T-helper 1 cell (primary cell): Measurements from ENCODE around the gene CCNI2.
A peak's percentile ranks its signal among the peaks of the same experiment; 100 is the strongest.

Experiments used
- DNase-seq, 5 donors: peaks; one replicate each; pipeline ENCODE4 v3.0.0-alpha.2; 2012 to 2020
- total RNA-seq, 4 donors: gene quantifications; one replicate each; lab custom pipeline; 2026; lab: John Stamatoyannopoulos, UW

CCNI2 gene, protein sequence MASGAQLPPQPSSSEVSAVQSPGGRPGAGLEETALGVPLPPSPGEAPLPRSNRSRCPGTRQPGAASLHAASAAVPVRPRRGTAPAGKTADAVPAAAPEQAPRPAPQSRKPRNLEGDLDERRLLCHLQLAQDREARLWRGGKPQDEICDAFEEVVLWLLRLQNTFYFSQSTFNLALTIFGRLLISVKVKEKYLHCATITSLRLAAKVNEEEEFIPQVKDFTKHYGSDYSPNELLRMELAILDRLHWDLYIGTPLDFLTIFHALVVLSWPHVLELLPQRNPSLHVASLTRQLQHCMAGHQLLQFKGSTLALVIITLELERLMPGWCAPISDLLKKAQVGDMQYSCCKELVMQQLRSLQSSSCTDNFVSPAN
- total RNA-seq = 10.6 to 18.4 (median 13.3) reads per million in 4 donors

DNA sequence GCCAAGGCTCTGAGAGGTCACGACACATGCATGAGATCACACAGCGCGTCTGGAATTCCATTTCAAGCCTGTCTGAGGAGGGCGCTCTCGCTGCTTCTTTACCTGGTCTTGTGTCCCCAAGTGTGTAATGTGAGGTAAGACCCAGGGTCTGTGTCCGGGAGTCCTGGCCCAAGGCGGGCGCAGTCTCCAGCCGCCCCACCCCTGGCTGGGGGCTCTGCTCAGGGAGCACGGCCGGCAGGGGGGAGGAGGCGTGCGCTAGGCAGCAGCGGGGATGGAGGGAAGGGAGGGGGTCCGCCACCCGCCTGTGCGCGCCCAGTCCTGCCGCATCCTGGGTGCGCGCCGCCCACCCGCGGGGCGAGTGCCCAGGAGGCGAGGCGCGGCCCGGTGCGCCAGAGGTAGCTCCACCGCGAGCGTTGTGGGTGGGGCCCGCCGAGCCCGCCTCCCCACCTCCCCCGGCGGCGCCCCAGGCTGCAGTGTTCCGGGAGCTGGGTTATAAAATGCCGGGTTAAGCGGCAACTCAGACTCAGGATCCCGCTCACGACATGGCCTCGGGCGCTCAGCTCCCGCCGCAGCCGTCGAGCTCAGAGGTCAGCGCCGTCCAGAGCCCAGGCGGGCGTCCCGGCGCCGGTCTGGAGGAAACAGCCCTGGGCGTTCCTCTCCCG is at the start of gene CCNI2:
CCNI2 (plus strand) TSS at position 473 of the 662 bp plus-strand sequence; CDS start at position 543, 70 bp downstream.
- peak; percentile 48 to 72 (median 59) for DNase-seq

DNA sequence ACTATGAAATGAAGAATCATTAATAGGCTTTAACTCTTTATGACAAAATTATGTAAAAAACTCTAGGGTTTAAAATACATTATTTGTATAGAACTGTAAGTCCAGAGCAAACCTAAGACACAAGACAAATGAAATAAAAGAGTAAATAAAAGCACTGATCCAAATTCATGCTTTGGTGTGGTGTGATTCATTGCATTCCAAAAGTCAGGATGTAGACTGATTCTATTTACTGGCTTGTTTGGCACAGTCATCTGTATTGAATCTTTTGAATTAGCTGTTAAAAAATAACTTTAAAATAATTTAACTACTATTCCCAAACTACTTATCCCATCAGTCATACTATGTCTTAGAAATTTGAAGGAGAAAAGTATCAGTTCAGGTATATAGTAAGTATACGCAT is 42.4 kb upstream of the CCNI2 start:
- DNase-seq = no peak

DNA sequence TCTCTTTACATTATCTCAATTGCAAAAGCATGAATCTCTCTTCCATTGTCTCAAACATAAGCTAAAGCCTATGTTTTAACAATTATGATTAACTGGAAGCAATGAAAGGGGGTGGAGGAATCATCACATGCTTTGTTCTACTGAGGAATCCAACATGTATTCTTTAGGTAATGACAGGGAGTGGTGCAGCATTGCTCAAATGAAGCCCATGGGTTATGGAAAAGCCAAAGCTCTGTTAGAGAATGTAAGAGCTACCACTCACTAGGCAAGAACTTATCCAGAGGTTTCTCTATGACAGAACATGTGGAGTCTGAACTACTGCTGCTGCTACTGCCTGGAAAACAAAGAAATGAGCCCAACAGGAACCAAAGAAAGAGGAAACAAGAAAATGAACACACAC is 38.6 kb upstream of the CCNI2 start:
- DNase-seq = no peak

DNA sequence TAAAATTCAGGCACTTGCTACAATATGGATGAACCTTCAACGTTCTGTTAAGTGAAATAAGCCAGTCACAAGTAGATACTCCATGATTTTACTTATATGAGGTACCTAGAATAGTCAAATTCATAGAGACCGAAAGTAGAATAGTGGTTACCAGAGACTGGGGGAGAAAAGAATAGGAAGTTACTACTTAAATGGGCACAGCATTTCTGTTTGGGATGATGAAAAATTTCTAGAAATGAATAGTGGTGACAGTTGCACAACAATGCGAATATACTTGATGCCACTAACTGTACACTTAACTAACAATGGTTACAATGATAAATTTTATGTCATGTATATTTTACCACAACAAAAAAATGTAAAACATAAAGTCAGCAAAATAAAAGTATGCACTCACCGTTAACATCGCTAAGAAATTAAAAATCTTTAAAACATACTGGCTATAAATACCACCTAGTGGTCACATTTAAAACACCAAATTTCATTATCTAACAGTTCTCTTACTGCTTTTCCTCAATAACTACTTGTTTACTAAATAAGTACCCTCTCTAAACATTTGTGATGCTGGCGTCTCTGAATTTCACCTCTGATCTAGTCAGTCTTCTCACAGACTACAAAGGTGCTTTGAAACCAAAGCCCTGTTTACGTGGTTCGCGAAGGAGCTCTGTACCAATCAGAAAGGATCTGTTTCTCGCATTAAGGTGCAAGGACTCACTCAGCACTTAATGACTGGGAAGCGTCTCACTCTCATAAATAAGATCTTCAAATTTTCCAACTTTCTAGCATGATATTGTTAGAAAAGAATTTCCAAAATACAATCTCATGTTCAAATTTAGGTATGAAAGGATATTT is 32.5 kb upstream of the CCNI2 start:
- peak in 1 of 5 donors; percentile 81 for DNase-seq

DNA sequence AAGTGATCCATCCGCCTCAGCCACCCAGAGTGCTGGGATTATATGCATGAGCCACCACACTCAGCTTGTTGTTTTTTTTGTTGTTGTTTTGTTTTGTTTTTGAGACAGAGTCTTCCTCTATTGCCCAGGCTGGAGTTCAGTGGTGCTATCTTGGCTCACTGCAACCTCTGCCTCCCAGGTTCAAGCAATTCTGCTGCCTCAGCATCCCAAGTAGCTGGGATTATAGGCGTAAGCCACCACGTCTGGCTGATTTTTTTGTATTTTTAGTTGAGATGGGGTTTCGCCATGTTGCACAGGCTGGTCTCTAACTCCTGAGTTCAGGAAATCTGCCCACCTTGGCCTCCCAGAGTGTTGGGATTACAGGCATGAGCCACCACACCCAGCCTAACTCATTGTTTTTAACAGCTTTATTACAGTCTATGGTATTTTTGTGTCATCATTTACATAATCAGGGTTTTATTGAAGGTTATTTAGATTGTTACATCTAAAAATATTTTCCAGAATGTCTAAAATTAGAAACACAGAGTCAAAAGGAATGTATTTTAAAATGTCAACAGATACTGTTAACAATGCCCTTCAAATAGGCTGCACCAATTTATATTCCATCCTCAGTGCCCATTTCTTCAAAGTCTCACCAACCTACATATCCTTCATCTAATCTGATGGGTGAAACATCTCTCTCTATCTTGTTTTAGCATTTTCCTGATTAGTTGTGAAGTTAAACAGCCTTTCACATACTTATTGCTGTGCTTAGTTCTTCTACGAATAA is 28.5 kb upstream of the CCNI2 start:
- DNase-seq = no peak

DNA sequence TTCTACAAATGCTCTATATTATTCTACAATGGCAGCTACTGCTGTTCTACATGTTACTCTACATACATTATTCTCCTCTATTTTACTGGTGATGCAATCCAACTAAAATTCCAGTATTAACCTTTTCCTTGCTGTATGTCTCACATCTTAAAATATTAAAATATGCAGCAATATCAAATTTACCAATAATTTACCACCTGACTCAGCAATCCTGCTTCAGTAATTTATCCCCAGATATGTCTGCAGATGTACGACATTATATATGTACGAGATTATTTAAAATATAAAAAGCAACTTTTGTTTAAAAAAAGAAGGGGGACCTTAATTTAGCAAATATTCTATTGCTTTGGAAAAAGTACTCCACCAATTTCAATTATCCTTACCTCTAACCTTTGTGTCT is 21.5 kb upstream of the CCNI2 start:
- DNase-seq = no peak

DNA sequence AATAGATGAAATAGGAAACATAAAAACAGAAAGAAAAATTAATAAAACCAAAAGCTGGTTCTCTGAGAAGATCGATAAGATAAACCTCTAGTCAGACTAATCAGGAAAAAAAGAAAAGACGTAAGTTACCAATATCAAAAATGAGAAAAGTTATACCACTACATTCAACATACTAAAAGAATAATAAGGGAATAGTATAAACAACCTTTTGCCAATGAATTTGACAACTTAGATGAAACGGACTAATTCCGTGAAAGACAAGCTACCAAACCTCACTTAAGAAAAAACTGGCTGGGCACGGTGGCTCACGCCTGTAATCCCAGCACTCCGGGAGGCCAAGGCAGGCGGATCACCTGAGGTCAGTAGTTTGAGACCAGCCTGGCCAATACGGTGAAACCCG is 17.3 kb upstream of the CCNI2 start:
- no peak for DNase-seq

DNA sequence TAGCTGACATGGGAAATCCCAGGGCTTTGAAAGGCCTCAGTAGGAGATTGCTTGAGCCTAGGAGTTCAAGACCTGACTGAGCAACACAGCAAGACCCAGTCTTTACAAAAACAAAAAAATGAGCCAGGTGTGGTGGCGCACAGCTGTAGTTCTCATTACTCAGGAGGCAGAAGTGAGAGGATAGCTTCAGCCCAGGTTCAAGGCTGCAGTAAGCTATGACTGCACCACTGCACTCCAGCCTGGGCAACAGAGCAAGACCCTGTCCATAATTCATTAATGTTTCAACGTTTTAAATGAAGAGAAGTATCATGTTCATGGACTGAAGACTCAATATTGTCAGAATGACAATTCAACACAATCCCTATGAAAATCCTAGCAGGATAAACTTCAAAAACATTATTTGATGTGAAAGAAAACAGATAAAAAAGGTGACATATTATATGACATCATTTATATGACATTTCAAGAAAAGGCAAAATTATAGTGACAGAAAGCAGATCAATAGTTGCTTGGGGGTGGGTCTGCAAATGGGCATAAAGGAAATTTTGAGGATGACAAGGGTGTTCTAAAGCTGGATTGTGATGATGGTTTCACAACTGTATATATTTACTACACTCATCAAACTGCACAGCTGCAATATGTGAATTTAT is 13.6 kb upstream of the CCNI2 start:
- DNase-seq = no peak

DNA sequence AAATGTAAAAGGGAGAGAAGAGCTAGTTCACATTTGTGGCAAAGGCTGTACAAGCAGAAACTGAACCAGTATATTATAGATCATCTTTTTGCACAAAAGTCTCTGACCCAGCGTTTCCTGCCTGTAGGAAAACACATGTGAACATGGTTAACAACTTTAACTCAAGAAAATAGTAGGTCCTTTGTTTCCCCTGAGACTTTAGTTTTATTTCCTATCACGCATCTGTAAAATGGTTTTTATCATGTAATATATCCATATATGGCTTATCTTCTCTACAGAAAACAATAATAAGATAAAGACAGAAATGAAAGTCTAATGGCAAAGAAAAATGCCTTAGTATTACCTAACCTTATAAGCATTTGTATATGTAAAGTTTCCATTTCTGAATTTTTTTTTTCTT is 12.5 kb upstream of the CCNI2 start:
- DNase-seq = no peak

DNA sequence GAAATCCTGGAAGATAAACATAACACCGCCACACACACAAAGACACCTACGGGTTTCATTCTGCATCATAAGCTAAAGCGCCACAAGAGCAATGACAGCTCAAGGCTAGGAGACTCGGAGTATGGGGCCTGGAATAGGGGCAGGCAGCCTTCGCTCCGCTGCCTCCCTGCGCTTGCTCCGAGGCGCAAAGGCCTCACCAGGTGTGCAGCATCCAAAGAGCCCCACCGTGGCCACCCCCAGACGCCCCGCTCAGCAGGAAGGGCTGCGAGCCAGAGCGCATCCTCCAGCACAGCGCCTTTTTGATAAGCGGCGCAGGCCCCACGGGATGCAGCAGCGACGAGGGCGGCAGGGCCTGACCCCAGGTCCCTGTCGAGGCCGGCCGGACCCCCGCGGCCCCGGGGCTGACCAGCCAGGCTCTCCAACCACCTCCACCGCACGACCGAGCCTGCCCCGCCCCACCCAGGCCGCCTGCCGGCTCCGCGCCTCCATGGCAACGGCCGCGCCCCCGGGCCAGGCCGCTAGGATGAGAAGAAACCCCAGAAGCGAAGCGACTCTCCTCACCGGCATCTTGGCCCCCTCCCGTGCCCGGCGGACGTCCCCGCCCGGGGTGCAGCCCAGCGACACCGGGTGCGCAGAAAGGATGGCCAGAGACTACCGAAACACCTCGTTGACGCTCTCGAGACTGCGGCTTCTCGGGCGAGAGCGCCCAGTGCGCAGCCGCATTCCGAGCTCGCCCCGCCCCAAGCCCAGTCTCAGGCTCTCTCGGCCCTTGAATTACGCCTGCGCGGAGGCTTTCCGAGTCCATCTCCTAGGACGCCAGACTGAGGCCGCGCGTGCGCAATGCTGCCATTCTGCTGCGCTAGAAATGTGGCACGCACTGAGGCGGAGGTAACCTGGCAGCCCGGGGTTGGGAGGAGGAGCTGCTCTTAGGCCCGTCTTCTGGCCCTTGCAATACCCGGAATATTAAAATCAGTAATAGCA is 10.1 kb upstream of the CCNI2 start, which contains the start of gene KIF3A:
KIF3A (minus strand) TSS at position 694 of the 981 bp plus-strand sequence; CDS start at position 567, 127 bp downstream.
- DNase-seq = peak; percentile 97 to 98 (median 98)

DNA sequence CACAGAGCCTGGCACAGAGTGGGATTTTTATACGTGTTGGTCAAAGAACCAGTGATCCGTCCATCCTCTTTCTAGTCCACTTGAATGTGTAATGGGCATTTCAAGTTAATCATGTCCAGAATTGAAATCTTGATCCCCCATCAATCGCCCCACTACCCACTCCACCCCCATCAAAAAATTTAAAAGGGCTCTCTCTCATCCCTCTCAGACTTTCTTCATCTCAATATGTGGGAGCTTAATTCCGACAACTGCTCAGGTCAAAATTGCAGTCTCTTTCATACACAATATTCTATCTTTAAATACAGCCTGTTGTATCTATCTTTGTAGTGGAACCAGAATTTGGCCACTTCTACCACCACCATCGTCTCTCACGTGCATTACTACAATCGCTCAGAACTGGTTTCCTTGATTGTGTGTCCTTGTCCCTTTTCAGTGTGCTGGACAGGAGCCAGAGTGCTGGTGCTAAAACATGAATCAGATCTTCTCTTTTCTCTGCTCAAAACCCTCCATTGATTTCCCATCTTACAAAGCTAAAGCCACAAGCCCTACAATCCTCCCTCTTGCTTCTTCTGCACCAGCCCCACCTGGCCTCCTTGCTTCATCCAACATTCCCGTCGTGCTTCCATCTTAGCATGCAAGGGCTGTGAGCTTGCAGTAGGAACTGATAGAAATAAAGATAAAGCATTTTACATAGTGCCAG is 9.1 kb upstream of the CCNI2 start:
- DNase-seq = no peak

DNA sequence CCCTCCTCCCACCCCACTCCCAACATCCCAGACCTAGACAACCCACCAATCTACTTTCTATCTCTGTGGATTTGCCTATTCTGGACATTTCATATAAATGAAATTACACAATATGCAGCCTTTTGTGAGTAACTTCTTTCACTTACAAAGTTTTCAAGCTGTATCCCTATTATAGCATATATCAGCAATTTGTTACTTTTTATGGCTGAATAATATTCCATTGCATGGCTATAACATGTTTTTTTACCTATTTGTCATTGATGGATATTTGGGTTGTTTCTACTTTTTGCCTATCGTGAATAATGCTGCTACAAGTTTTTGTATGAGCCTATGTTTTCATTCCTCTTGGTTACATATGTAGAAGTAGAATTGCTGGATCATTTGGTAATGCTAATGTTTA is 8.0 kb upstream of the CCNI2 start:
- no peak for DNase-seq

DNA sequence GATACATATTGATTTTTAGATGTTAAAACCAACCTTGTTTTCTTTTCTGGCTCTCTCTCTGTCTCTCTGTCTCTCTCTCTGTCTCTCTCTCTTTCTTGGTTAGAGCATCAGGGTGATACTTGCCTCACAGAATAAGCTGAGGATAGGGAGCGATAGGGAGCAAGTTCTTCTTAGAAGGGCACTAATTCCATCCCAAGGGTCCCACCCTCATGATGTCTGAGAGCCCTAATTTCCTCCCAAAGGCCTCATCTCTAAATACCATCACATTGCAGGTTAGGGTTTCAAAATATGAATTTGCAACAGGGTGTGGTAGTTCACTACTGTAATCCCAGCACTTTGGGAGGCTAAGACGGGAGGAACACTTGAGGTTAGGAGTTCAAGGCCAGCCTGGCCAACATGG is 5.1 kb upstream of the CCNI2 start:
- DNase-seq = no peak

DNA sequence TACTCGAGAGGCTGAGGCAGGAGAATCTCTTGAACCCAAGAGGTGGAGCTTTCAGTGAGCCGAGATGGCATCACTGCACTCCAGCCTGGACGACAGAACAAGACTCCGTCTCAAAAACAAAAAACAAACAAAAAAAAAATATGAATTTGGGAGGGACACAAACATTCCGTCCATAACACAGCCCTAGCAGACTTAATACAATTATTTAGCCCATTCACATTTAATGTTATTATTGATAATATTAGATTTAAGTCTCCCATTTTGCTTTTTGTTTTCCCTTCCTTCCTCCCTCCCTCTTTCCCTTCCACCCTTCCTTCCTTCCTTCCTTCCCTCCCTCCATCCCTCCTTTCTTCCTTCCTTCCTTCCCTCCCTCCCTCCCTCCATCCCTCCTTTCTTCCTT is 4.6 kb upstream of the CCNI2 start:
- DNase-seq = no peak

DNA sequence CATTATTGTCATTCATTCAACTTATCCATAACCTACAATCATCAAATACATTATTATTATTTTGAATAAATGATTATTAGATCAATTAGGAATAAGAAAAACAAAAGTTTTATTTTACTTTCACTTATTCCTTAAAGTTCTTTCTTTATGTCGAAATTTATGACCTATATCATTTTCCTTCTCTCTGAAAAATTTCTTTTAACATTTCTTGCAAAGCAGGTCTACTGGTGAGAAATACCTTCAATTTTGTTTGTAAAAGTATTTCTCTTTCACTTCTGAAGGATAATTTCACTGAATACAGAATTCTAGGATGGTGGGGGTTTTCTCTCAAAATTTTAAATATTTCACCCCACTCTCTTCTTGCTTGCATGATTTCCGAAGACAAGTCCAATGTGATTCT is 2.6 kb upstream of the CCNI2 start:
- no peak for DNase-seq

DNA sequence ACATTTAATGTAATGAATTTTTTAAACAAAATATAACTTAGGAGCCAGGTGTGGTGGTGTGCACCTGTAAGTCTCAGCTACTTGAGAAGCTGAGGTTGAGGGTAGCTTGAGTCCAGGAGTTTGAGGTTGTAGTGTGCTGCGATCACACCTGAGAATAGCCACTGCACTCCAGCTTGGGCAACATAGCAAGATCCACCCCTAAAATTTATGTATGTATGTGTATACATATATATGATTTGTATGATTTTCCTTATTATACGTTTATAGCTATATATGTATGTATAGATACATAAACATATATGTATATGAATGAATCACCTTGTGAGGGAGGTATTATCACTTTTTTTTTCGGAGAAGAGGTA is 653 bp upstream of the CCNI2 start:
- no peak for DNase-seq

DNA sequence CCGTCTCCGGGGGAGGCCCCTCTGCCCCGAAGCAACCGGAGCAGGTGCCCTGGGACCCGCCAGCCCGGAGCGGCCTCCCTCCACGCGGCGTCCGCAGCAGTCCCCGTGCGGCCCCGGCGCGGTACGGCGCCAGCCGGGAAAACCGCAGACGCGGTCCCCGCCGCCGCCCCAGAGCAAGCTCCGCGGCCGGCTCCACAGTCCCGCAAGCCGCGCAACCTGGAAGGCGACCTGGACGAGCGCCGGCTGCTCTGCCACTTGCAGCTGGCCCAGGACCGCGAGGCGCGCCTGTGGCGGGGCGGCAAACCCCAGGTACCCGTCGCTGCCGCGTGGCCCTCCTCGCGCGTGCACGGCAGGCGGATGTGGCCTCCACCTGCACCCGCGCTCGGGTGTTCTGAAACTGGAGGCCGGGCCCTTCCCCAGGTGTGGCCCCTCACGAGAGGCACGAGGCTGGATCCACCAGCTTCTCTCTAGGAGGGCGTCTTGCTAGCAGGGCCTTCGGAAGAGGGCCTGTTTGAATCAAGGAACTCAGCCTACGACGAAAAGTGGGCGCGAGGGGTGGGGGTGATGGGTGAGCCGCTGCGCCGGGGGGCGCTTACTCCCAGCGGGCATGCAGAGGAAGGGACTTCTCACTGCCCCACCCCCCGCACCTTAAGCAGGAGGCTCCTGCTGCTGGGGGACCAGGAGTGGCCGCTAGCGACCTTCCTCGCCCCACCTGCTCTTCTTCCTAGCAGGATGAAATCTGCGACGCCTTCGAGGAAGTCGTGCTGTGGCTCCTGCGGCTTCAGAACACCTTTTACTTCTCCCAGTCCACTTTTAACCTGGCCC is 602 bp downstream of the CCNI2 start:
- DNase-seq = peak in 4 of 5 donors; percentile 36 to 61 (median 45)

DNA sequence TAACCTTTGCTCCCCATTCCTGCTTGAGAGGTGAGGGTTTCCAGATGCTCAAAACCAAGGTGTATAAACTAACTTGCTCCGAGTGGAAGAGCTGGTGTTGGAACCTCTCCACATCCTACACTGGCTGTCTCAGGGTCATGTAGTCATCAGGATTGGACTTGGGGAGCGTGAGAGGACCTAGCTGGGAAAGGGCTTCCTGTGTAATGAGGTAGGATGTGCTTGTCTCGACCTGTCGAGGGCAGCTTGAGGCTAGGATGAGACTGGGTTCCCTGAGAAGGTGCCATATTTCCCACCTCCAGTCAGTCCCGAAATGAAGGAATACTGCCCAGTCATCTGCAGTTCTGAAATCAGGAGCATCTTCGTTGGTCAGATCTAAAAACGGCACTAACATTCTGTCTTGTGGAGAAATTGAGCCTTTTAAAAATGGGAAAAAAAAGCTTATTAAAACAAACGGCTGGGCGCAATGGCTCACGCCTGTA is 1.3 kb downstream of the CCNI2 start:
- DNase-seq = no peak

DNA sequence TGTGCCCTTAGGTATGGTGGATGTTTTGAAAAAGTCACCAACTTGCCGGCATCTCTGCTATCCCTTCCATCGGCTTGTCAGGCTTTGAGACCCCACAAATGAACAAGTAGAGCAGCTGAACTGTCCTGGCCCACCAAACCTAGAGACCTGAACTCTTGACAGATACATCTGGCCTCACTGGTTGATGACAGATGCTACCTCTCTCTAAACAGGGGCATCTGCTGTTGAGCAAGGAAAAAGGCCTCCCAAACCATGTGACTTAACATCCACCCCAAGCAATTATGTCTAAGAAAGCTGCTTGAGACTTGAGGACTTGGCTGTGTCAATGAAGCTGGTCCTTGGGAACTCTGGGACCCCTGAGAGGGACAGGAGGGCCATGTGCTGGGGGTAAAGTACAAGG is 2.3 kb downstream of the CCNI2 start:
- DNase-seq = no peak
